Endometrium (tissue), 2 donors: ENCODE results near the gene S1PR5.

Experiments
- FAIRE-seq: peaks from 2 replicates; lab custom pipeline; 2012; peaks lifted over from hg19 to GRCh38; lab: Jason Lieb, UNC
- donor health status: control.
- donor health status: control.

The S1PR5 gene

GRCh38 chr19:10514211-10515145 lies 2.8 kb downstream of the S1PR5 start:
- FAIRE-seq, result no peak

GRCh38 chr19:10513223-10513622 lies 4.0 kb downstream of the S1PR5 start:
- FAIRE-seq, result no peak

- no peak for FAIRE-seq
Measured at GRCh38 chr19:10510301-10510802, 6.9 kb downstream of the S1PR5 start.

GRCh38 chr19:10508707-10509106 lies 8.5 kb downstream of the S1PR5 start:
- no peak for FAIRE-seq

- FAIRE-seq, result no peak
Measured at GRCh38 chr19:10508036-10508435, 9.2 kb downstream of the S1PR5 start.

- no peak for FAIRE-seq
Measured at GRCh38 chr19:10505583-10506229, 11.5 kb downstream of the S1PR5 start.

GRCh38 chr19:10503002-10503789 lies 14.1 kb downstream of the S1PR5 start, which contains the start of gene KEAP1:
TSS of gene KEAP1 (minus strand) at chr19:10503356. CDS start at chr19:10500033, 3,323 bp downstream.
- no peak for FAIRE-seq

GRCh38 chr19:10502524-10503001 lies 14.7 kb downstream of the S1PR5 start:
- no peak for FAIRE-seq

- FAIRE-seq, result no peak
Measured at GRCh38 chr19:10501971-10502523, 15.2 kb downstream of the S1PR5 start.

GRCh38 chr19:10500247-10500592 lies 17.0 kb downstream of the S1PR5 start:
- no peak for FAIRE-seq

GRCh38 chr19:10499550-10500246 lies 17.5 kb downstream of the S1PR5 start:
- FAIRE-seq, result no peak

- no peak for FAIRE-seq
Measured at GRCh38 chr19:10497371-10497770, 19.9 kb downstream of the S1PR5 start.

- no peak for FAIRE-seq
Measured at GRCh38 chr19:10491472-10492047, 25.7 kb downstream of the S1PR5 start.

GRCh38 chr19:10486551-10486950 lies 30.7 kb downstream of the S1PR5 start:
- FAIRE-seq, result no peak

- no peak for FAIRE-seq
Measured at GRCh38 chr19:10478903-10479384, 38.3 kb downstream of the S1PR5 start.

GRCh38 chr19:10478476-10478875 lies 38.8 kb downstream of the S1PR5 start:
- FAIRE-seq, result no peak

- FAIRE-seq, result no peak
Measured at GRCh38 chr19:10474962-10475451, 42.2 kb downstream of the S1PR5 start.

GRCh38 chr19:10473192-10473591 lies 44.1 kb downstream of the S1PR5 start:
- no peak for FAIRE-seq

GRCh38 chr19:10471909-10472308 lies 45.3 kb downstream of the S1PR5 start:
- no peak for FAIRE-seq

GRCh38 chr19:10468133-10468532 lies 49.1 kb downstream of the S1PR5 start:
- FAIRE-seq, result no peak
